Activated CD4-positive, alpha-beta T cell treated with anti-CD3 and anti-CD28 coated beads, Interleukin-10, Interleukin-2, amounts not matched to agents 100 ng/mL and 50 ng/mL, durations not matched to agents 16 hours and 8 hours (primary cell): ENCODE results near the gene EGFR.

ENCODE experiments used
- DNase-seq: peaks from one replicate; pipeline ENCODE4 v3.0.0-alpha.2; 2020

Gene EGFR

DNA sequence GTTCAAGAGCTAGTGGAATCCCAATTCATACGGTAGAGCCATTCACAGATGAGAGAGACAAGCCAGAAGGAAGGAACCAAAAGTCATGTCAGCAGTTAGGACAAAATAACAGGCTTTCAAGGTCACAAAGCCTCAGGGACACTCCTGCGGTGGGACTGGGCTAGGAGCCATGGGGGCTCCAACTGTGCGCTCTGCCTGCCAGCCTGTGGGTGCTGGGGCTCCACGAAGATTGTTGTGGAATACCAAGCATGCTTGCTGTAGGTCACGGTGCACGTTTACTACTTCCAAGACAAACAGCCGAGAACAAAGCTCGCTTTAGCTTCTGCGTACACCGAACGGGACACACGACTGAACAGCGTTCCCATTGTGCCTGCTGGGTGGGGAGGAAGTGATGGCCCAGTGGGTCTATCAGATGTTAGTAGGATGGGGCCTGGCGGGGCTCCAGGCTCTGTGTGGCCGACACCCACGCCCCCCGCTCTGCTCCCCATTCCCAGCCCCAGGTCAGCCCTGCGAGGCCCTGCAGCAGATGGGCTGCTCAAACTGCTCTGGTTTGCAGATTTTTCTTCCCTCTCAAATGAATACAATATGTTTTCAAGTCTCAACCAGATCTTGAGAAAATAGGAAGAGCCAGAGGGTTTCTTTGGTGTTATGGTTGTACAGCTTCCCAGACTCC lies 158.9 kb downstream of the EGFR start:
- no peak for DNase-seq

GRCh38 chr7:55178292-55178862 lies 159.6 kb downstream of the EGFR start:
- no peak for DNase-seq

DNA sequence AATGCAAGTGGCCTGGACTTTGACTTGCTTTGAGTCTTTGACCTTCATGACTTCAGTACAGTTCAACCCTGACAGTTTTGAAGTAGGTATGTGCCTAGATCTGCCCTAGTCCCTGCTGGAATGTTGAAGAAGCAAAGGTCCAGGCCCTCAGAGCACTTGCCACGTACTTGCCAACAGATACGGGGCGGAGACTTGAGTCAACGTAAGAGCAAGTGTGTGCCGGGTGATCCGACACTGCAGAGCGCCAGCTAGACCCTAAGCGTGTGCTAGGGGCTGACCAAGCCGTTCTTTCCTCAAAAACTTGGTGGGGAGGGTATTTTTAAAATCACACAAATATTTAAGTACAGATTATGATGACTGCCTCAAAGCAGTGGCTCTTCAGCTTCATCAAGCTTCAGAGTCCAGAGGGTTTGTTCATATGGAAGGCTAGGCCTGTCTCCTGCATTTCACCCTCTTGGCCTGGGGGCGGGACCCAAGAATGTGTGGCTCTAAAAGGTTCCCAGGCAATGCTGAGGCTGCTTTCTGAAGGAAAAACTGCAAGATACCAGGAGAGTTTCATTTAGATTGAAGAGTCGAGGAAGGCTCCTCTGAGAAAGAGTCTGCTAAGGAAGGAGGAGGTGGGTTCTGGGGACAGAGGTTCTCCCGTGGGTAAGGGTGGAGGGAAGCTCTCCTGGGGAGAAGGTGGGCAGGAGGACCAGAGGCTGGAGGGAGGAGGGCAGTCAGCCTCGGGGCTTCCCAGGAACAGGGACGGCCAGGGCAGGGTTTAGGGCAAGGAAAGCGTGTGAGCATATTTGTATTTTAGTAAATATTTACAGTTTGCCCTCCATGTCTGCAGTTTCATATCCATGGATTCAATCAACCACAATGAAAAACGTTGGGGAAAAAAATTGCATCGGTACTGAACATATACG lies 160.3 kb downstream of the EGFR start:
- no peak for DNase-seq

GRCh38 chr7:55179931-55180682 lies 161.3 kb downstream of the EGFR start:
- no peak for DNase-seq

DNA sequence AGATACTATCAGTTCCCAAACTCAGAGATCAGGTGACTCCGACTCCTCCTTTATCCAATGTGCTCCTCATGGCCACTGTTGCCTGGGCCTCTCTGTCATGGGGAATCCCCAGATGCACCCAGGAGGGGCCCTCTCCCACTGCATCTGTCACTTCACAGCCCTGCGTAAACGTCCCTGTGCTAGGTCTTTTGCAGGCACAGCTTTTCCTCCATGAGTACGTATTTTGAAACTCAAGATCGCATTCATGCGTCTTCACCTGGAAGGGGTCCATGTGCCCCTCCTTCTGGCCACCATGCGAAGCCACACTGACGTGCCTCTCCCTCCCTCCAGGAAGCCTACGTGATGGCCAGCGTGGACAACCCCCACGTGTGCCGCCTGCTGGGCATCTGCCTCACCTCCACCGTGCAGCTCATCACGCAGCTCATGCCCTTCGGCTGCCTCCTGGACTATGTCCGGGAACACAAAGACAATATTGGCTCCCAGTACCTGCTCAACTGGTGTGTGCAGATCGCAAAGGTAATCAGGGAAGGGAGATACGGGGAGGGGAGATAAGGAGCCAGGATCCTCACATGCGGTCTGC lies 162.2 kb downstream of the EGFR start:
- no peak for DNase-seq

DNA sequence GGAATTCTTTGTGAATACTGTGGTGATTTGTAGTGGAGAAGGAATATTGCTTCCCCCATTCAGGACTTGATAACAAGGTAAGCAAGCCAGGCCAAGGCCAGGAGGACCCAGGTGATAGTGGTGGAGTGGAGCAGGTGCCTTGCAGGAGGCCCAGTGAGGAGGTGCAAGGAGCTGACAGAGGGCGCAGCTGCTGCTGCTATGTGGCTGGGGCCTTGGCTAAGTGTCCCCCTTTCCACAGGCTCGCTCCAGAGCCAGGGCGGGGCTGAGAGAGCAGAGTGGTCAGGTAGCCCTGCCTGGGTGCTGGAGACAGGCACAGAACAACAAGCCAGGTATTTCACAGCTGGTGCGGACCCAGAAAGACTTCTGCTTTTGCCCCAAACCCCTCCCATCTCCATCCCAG lies 162.9 kb downstream of the EGFR start:
- DNase-seq = no peak

DNA sequence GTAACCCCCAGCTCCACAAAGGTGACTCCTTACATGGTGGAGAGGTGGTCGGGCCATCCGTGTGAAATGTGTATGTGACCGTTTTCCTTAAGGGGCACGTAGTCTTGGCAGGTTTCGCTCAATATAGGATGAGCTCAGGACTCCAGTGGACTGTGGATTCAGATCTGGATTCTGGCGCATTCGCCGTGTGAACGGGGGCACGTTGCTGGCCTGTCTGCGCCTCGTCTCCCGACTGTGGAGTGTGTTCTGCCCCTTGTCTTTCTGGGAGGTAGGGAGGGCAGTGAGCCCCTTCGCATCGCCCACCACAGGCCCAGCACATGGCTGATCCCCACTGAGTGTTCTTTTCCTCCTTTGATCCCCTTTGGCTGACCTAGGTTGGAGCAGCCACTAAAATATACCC lies 165.1 kb downstream of the EGFR start:
- no peak for DNase-seq

DNA sequence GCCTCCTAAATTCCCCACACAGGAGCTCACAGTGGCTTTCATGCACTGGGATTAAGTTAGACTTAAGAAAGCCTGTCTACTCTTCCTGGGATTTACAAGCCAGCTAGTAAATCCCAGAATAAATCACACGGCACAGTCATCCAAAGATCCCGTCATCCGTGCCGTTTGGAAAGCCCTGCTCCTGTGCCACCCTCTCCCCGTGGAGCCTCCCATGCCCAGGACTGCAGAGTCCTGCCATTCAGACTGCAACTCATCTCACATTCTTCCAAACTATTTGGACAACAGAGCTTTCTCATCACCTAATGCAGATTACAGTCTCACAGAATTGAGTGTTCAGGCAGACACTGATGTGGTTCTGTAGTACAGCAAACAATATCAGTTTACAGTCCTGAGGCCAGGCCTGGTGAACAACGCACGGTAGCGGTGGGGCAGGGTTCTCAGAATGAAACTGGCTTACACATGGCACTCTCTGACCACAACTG lies 166.5 kb downstream of the EGFR start:
- peak; percentile 72 for DNase-seq

DNA sequence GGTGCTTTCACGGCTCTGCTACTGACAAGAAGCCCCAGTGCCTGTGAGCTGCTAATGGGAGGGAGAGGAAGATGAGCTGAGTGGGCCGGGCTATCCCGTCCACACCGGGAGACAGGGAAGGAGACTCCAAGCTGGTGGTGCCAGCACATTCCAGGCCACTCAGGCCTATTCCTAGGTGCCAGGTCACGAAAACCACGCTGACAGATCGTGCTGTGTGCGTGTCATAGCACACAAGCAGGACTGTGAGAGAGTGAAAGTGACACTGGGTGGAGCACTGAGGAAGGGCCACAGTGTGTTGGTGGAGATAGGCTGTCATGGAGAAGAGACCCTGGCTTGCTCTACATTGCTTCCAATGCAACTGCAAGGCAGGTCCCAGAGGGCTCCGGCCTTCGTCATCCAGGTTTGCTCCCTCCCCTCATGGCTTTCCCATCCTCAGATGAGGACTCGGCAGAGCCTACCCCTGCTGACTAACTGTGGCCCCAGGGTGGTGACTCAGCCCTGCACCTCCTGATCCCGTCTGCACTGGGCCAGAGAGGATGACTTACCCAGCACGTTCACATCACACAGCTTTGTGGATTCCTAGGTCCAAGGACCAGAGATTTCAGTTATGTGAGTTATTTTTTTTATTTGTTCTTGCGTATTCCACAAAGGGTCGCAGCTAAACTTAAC lies 167.3 kb downstream of the EGFR start:
- peak; percentile 61 for DNase-seq

DNA sequence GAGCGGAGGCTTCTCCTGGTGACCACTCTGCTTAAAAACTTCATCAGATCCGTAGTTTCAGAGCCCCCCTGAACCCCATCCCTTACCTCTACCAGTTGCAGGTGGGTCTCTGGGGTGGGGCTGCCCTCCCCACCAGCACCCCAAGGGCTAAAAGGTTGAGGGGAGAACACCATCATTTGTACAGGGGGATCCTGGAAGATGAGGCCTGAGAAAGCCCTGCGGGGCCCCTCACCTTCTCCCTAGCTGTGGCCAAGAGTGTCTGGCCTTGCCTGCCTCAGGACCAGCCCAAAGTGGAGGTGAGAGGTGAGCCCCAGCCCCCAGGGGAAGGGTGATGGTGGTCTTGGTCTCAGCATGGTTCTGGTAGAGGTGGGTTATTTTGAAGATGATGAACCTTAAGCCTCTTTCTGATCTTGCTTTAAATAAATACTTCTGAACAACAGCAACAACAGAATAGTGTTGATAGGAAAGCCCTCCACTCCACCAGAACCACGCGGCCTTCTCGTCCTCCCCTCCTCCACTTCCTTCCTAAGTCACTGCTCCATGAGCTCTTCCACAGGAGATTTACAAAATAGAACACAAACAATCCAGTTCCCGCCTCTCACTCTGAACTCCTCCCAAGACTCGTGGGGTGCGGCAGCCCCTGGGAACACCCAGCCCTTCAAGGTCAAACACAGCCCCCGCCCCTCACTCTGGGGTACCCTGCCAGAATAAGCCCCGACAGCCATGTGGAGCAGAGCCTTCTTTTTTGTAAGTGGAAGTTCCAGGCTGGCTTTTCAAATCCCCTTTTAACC lies 169.1 kb downstream of the EGFR start:
- DNase-seq = no peak

DNA sequence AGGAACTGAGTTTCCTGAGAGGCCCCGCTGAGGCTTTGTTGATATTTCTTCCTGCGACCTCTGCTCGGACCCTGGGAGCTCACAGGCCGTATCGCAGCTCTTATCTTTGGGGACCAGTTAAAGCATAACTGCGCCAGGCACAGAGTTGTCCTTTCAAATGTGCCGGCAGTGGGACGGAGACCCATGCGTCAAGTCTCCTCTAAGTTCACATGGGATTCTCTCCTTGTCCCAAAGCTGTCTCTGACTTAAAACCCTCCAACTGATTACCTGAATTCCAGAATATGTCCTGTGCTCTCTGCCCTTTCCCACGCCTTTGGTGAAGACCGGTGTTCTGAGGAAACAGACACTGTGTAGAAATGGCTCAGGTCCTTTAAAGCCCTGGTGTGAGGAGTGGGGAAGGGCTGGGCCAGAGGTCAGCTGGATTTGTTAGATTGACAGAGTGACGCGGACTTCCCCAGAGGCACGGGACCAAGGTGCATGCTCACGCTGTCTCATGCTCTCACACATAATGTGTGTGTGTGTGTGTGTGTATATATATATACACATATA lies 169.8 kb downstream of the EGFR start:
- DNase-seq = no peak

DNA sequence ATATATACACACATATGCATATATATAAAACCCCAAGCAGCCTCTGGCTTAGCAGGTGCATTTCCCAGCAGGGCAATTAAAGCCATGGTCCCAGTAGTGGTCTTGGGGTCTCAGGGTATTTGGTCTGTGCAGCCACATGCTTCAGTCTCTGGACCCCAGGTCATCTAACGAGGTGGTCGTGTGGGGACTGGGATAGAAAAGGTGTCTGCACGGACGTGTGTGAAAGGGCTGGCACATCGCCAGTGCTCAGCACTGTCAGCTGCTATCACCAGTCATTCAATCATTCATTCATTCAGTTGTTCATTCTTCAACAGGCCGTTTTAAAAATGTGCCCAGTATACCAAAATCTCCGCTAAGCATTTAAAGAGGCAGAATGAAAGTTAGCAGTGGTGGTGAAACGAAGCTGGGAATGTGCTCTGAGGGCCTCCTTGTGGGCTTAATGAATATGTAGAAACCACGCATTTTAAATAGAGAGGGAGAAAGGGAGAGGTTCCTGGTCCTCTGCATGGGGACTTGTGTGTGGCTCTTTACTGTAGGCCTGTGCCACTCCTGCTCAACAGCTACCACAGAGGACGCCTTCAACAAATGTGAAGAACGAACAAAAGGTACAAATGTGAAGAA lies 170.4 kb downstream of the EGFR start:
- no peak for DNase-seq

- DNase-seq = no peak
These were observed 171.1 kb downstream of the EGFR start for GRCh38 chr7:55189878-55190436.

GRCh38 chr7:55190511-55191160 lies 171.8 kb downstream of the EGFR start:
- DNase-seq = no peak

DNA sequence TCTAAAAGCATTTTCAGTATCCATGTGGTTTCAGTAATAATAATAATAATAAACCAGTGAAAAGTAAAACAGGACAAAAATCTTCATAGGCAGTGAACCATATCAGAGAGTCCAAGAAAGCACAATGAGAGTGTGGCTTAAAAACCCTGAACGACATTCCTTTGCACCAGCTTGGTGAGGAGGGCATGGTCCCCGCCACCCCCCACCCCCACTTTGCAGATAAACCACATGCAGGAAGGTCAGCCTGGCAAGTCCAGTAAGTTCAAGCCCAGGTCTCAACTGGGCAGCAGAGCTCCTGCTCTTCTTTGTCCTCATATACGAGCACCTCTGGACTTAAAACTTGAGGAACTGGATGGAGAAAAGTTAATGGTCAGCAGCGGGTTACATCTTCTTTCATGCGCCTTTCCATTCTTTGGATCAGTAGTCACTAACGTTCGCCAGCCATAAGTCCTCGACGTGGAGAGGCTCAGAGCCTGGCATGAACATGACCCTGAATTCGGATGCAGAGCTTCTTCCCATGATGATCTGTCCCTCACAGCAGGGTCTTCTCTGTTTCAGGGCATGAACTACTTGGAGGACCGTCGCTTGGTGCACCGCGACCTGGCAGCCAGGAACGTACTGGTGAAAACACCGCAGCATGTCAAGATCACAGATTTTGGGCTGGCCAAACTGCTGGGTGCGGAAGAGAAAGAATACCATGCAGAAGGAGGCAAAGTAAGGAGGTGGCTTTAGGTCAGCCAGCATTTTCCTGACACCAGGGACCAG lies 172.5 kb downstream of the EGFR start:
- DNase-seq = no peak

DNA sequence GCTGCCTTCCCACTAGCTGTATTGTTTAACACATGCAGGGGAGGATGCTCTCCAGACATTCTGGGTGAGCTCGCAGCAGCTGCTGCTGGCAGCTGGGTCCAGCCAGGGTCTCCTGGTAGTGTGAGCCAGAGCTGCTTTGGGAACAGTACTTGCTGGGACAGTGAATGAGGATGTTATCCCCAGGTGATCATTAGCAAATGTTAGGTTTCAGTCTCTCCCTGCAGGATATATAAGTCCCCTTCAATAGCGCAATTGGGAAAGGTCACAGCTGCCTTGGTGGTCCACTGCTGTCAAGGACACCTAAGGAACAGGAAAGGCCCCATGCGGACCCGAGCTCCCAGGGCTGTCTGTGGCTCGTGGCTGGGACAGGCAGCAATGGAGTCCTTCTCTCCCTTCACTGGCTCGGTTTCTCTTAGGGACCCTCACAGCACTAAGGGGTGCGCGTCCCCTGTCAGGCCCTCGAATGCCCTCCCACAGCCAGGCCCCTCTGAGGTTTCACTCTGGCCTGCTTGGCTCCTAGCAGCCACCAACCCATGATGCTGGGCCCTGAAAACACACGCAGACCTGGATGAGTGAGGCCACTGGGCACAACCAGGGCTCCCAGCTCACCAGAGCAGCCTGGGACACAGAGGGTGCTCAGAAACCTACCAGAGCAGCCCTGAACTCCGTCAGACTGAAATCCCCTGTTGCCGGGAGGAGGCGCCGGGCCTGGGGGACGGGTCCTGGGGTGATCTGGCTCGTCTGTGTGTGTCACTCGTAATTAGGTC lies 173.3 kb downstream of the EGFR start:
- no peak for DNase-seq

GRCh38 chr7:55192723-55193122 lies 173.9 kb downstream of the EGFR start:
- DNase-seq = no peak

- no peak for DNase-seq
These were observed 174.4 kb downstream of the EGFR start for GRCh38 chr7:55193245-55193644.
